NCI-H1105 treated with DMSO at 0.1 percent for 48 hours (cell line): ENCODE data around the gene ZBTB7B.
A peak's percentile ranks its signal among the peaks of the same experiment; 100 is the strongest.

Source experiments
- DNase-seq: peaks from one replicate; lab custom pipeline; 2025; lab: John Stamatoyannopoulos, UW

ZBTB7B gene

DNA sequence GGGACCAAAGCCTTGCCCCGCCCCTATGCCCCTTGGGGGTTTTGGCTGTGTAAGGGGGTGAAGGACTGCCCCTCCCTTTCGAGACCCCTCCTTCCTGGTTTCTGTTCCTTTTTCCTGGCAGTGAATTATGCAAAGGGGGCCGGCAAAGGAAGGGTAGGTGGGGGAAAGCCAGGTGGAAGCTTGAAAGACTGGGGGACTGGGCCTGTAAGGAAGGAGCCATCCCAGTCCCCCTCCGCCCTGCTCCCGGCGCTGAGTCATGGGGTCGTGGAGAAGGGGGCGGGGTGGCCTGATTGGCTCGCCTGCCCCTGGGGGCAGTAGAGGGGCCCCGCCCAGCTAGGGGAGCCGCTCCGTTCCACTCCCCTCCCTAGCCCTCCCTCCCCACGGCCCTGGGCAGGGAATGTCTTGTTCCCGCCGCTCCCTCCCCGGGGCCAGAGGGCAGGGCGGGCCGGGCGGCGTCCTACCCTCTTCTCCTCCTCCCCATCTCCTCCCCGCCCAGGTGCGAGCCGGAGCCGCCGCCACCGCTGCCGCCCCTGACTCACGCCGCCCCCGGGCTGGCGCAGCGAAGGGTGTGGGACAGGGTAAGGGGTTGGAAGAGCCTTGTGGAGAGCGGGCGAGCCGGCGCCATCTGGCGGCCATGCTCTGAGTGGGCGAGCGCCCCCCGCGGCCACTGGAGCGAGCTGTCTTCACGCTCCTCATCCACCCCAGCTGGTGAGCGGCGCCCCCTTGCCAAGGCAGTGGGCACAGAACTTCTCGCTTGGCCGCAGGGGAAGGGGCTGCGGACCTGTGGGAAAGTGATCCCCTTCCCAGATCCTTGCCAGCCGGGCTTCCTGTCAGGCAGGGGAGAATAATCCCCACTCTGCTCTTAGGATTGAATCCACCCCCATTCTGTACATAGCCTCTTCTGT lies 14.7 kb downstream of the ZBTB7B start:
- DNase-seq = peak; percentile 66

- no peak for DNase-seq
Measured at GRCh38 chr1:155017946-155018316, 15.3 kb downstream of the ZBTB7B start.

DNA sequence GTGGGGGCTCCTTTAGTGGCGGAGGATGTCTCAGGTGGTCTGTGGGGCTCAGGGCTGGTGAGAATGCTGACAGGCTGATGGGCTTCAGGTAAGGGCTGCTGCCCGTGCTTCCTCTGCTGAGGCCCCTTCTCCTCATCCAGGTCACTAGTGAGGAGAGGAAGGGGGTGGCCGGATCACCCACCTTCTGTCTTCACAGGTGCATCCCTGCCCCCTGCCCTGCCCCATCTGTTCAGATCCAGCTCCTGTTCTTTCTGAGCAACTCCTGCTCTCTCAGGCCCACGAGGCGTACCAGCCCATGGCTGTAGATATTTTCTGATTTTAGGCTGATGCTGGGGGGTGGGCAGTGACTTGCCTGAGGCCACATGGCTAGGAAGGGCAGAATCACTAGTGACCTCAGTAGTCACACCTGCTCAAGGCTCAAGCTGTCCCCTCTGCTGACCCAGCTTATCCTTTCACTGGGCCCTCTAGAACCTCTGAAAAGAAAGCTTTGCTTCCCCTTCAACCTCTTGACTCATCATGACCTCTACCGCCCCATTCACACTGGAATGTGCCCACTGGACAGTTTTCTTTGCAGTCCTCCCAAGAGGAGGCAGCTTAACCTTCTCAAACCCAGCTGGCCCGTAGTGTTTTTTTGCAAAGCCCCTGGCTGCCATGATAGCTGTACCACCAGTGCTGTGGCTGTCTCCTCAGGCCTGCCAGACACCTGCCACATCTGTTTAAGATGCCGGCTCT lies 16.2 kb downstream of the ZBTB7B start:
- DNase-seq = no peak

DNA sequence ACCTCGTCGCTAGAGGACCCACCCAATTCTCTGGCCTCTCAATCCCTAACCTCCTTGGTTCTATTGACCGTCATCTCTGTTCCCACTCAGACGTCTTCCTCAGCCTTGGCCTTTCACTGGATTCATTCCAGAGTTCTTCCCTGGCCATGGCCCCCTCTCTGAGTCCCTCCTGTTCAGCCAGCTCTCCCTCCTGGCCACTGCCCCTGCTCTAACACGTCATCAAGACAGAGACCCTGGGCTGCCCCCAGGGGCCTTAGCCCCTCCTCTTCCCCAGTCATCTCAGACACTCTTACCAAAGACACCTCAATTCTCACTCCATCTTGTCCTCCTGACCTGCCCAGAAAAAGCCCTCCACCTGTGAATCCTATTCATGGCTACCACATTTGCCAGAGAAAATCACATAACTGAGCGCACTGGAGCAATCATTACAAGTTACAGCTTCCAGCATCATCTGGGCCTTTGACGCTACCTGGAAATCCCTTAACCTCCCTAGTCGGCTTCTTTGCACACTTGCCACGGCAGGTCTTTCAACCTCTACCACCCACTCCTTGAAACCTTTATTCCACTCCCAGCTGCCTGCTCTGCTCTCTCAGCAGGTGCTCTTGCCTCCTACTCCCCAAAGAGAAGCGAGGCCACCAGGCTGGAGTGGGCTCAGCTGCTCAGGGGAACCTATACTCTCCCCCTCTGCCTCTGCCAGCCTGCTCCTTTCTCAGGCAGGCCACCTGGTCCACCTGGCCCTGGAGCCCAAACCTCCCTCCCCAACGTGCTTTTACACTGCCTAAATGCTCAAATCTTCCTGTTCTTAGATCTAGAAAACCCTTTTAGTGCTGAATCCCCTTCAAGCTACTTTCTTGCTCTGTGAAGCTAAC lies 17.0 kb downstream of the ZBTB7B start:
- no peak for DNase-seq

- DNase-seq = no peak
Measured at GRCh38 chr1:155022136-155022926, 19.7 kb downstream of the ZBTB7B start.

GRCh38 chr1:155022927-155023236 lies 20.3 kb downstream of the ZBTB7B start:
- DNase-seq = peak; percentile 12

GRCh38 chr1:155023627-155024026 lies 21.0 kb downstream of the ZBTB7B start:
- no peak for DNase-seq

GRCh38 chr1:155024315-155024714 lies 21.7 kb downstream of the ZBTB7B start:
- DNase-seq = no peak

DNA sequence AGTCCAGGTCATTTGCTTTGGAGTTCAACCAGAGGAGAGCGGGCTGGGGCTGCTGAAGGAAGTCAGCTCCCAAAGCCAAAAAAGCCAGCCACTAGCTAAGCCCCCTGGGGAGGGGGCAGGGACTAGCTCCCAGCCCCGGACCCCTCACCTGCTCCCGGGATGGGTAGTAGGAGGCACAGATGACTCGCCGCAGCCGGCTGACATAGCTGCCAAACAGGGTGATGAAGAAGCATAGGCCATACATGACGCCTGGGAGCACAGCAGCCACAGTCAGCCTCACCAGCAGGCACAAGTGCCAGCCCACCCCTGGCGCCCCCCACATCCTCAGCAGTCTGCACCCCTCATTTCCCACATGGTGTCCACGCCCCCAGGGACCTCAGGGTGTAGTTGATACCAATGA lies 23.6 kb downstream of the ZBTB7B start:
- no peak for DNase-seq

GRCh38 chr1:155026588-155026987 lies 24.0 kb downstream of the ZBTB7B start:
- no peak for DNase-seq

DNA sequence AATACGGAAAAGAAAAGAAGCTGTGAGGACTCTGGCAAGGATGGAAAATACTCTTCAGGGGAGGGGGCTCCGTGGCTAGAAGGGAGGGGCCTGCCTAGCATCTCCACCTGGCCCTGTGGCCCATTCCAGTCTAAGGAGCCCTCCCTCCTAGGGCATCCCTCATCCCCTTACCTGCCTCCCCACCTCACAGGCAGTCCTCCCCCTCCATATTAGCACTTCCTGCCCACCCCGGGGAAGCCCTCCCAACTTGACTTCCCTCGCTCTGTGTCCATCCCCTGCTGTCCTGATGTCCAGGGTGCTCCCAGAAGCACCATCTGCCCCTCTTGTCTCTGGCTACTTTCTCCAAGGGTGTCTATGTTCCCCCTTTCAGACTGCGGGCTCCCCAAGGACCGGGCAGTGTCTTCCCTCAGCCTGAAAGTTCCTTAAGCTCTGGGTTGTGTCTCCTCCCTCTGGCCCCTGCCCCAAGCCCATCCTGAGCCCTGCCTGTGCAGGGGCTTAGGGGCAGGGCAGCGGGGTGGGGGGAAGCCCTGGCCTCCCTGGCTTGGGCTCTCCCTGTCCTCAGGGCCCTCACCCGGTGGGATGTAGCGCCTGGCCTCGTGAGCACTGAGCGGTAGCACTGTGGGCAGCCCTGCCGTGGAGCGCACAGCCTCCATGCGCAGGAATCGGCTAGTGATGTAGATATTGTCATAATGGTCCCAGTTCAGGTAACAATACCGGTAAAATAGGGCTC lies 27.1 kb downstream of the ZBTB7B start:
- no peak for DNase-seq

DNA sequence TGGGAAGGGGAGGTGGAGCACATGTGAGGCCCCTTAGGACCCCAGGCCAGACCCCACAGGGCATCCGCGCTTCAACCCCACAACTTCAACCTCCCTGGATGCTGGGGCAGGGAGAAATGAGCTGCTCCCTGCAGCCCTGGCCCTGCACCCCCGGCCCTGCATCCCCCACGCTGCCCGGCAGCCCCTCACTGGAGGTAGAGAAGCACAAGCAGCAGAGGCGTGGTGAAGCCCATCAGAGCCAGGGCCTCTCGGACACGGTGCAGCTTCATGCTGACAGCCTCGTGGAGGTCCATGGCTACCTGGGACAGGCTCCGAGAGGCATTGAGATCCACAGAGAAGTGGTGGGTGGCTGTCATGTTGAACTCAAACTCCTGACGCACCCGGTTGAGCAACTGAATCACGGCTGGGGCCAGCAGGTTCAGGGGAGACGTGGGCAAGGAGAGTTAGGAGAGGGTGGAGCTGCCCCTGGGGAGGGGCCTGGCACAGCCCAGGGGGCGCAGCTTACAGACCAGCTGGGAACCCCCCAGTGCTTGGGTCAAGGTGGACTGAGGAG lies 27.7 kb downstream of the ZBTB7B start:
- DNase-seq = no peak

DNA sequence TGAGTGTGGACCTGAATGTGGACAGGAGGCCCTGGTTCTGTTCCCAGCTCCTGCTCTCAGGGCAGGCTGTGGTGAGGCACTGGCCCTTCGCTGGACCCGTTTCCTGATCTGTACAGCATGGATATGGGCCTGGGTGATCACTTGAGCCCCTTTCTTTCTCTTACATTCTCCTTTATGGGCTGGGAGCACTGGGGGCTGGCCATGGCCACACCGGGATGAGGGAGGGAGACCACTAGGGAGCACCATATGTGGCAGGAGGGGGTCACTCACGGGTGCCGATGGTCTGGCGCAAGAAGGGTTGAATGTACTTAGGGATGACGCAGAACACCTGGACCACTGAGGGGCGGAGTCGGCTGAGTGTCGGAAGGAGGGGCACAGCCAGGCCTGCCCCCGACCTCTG lies 28.3 kb downstream of the ZBTB7B start:
- DNase-seq = no peak

GRCh38 chr1:155032886-155033285 lies 30.3 kb downstream of the ZBTB7B start:
- DNase-seq = no peak

GRCh38 chr1:155033524-155033923 lies 30.9 kb downstream of the ZBTB7B start, which contains the start of the genes DCST1 and DCST2:
DCST1 (plus strand) TSS chr1:155033824; CDS start chr1:155034037, 213 bp downstream.
DCST2 (minus strand) TSS chr1:155033781; CDS start chr1:155033701, 80 bp downstream.
- DNase-seq = no peak

GRCh38 chr1:155034318-155035208 lies 32.0 kb downstream of the ZBTB7B start:
- no peak for DNase-seq

- DNase-seq = no peak
Measured at GRCh38 chr1:155035936-155036335, 33.3 kb downstream of the ZBTB7B start.

DNA sequence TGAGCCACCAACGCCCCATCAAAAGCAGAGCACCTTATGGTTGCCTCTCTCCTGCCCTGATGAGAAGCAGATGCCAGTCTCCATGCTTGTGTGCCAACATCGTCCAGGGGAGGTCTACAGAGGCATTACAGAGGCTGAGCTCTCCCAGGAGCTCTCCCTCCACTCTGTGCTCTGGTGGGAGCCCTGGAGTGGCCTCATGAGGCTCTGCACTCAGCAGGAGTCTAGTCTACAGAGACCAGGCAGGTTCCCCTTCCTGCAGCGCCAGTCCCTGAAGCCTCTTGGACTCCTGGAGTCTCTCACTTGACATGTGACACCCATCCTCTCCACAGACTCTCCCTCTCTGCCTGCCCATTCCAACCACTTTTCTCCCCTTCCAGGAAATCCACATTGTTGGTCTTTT lies 34.4 kb downstream of the ZBTB7B start:
- no peak for DNase-seq

- no peak for DNase-seq
Measured at GRCh38 chr1:155037851-155038441, 35.3 kb downstream of the ZBTB7B start.
